GM12878 (cell line): ENCODE data around the gene KLHL3. TPM values are rescaled to one million over a fixed set of nuclear protein-coding genes. Genes with fewer than 3 reads are reported as not detected.

ENCODE experiments used
- ATAC-seq: fragments of 200-7000 bp; cut with Tn5 transposase; 3 replicates; pipeline ENCODE4 v1.9.1; 2020; ENCODE audit warnings: mild to moderate bottlenecking, moderate library complexity
- BruUV-seq: library from RNA; stranded (reverse); fragments of 400-500 nt; replicated peaks from 2 replicates; lab custom pipeline; 2021; lab: Mats Ljungman, UMichigan
- CTCF ChIA-PET: fragments of 300-600 bp; sonication (Branson Sonifier 250); formaldehyde crosslinking; extraction: SDS; loops from one replicate; lab custom pipeline; 2021; ENCODE audit warnings: inconsistent platforms; lab: Yijun Ruan, JAX
- POLR2A ChIA-PET: fragments of 350-600 bp; formaldehyde crosslinking; extraction: SDS; loops from one replicate; lab custom pipeline; 2021; ENCODE audit warnings: inconsistent platforms; lab: Charles Lee
- RAD21 ChIA-PET: fragments of 300-600 bp; sonication (Branson Sonifier 250); formaldehyde crosslinking; loops from one replicate; lab custom pipeline; 2023; ENCODE audit warnings: antibody characterized with exemption; ENCODE audit not compliant: unreplicated experiment; lab: Charles Lee
- SMC1A ChIA-PET: fragments of 300-600 bp; sonication (Branson Sonifier 250); formaldehyde crosslinking; loops from one replicate; lab custom pipeline; 2023; ENCODE audit not compliant: unreplicated experiment, uncharacterized antibody; lab: Charles Lee
- DNase-seq: peaks from one replicate; pipeline ENCODE4 v3.0.0-alpha.2; 2011; ENCODE audit warnings: low read depth, low spot score
- FAIRE-seq: peaks from 3 replicates; lab custom pipeline; 2011; peaks lifted over from hg19 to GRCh38; lab: Jason Lieb, UNC
- H2AFZ ChIP-seq: 2 replicates; pipeline ENCODE4 v1.6.0; 2011; ENCODE audit warnings: low read depth, low read length, control low read depth; ENCODE audit not compliant: control insufficient read depth
- H3K27ac ChIP-seq: 2 replicates; pipeline ENCODE4 v1.5.1; 2011; ENCODE audit warnings: control low read depth; ENCODE audit not compliant: control insufficient read depth, insufficient read depth
- H3K27me3 ChIP-seq, 2 experiments: replicated peaks in 1 of 2; 2 replicates each; pipeline versions ENCODE4 v1.6.0 to v1.6.1; 2011; ENCODE audit warnings: low read length in 1 of 2; ENCODE audit not compliant: control insufficient read depth in 2 of 2, insufficient read depth in 2 of 2
- H3K36me3 ChIP-seq, 2 experiments: 2 replicates each; pipeline ENCODE4 v1.5.1; 2011; ENCODE audit warnings: low read length in 1 of 2; ENCODE audit not compliant: control insufficient read depth in 2 of 2, insufficient read depth in 2 of 2
- H3K4me1 ChIP-seq: 2 replicates; pipeline ENCODE4 v1.6.1; 2011; ENCODE audit warnings: mild to moderate bottlenecking, low read length, moderate library complexity, mixed read lengths; ENCODE audit not compliant: control insufficient read depth, insufficient read depth
- H3K4me2 ChIP-seq: 2 replicates; pipeline ENCODE4 v1.6.0; 2011; ENCODE audit warnings: control low read depth; ENCODE audit not compliant: control insufficient read depth, insufficient read depth
- H3K4me3 ChIP-seq: fragments of 200-600 bp; sonication (generic); 2 replicates; pipeline ENCODE4 v1.5.1; 2016
- H3K79me2 ChIP-seq: 2 replicates; pipeline ENCODE4 v1.6.0; 2011; ENCODE audit warnings: low read length; ENCODE audit not compliant: control insufficient read depth, insufficient read depth
- H3K9ac ChIP-seq: 2 replicates; pipeline ENCODE4 v1.8.0; 2011; ENCODE audit warnings: low read length, control low read depth, mixed read lengths; ENCODE audit not compliant: control insufficient read depth, insufficient read depth
- H3K9me3 ChIP-seq: replicated peaks from 3 replicates; pipeline ENCODE4 v1.5.1; 2011; ENCODE audit warnings: mild to moderate bottlenecking, low read length; ENCODE audit not compliant: control insufficient read depth, insufficient read depth
- H4K20me1 ChIP-seq: 2 replicates; pipeline ENCODE4 v1.6.0; 2011; ENCODE audit not compliant: control insufficient read depth, insufficient read depth
- ASH2L ChIP-seq: fragments of 300-600, 200-600 bp; sonication (generic); IDR thresholded peaks from 2 replicates; pipeline ENCODE4 v1.6.1; 2017; ENCODE audit warnings: low read depth, mild to moderate bottlenecking, borderline replicate concordance
- MAX ChIP-seq: IDR thresholded peaks from 2 replicates; pipeline ENCODE4 v1.6.1; 2012; ENCODE audit warnings: low read depth, low read length, improper control_type of control experiment
- NFYA ChIP-seq: IDR thresholded peaks from 2 replicates; pipeline ENCODE4 v1.6.1; 2011; ENCODE audit warnings: low read depth, mild to moderate bottlenecking, low read length, improper control_type of control experiment, borderline replicate concordance
- PAX5 ChIP-seq: IDR thresholded peaks from 2 replicates; pipeline ENCODE4 v1.6.1; 2011; ENCODE audit warnings: low read depth, low read length, borderline replicate concordance
- PKNOX1 ChIP-seq: fragments of 450-650 bp; IDR thresholded peaks from 2 replicates; pipeline ENCODE4 v1.6.1; 2016; ENCODE audit warnings: mild to moderate bottlenecking
- RBBP5 ChIP-seq: fragments of 200-600 bp; sonication (generic); conservative IDR thresholded peaks from 2 replicates; pipeline ENCODE4 v1.6.1; 2016
- TBL1XR1 ChIP-seq: IDR thresholded peaks from 2 replicates; pipeline ENCODE4 v1.6.1; 2012; ENCODE audit warnings: low read depth, low read length, improper control_type of control experiment
- ZBTB11 ChIP-seq: fragments of 450-650 bp; formaldehyde crosslinking; IDR thresholded peaks from 2 replicates; pipeline ENCODE4 v1.5.0; 2022; ENCODE audit warnings: mild to moderate bottlenecking, missing genetic modification characterization
- WGBS: methylation state at CpG from one replicate; pipeline ENCODE4 v1.1.6; 2016; ENCODE audit warnings: low lambda C conversion rate; ENCODE audit not compliant: insufficient replicate concordance, insufficient coverage; ENCODE audit errors: missing lambda C conversion rate; 5-methylcytosine and 5-hydroxymethylcytosine counted together
- in situ Hi-C: fragments of 300-500 bp; cut with MboI; formaldehyde crosslinking; loops from 9 replicates; pipeline ENCODE4 v1.14.3; 2018; ENCODE audit warnings: mixed read lengths
- intact Hi-C: fragments of 100-400 bp; cut with micrococcal nuclease; formaldehyde crosslinking; loops from one replicate; pipeline ENCODE4 v1.14.2; 2022; ENCODE audit not compliant: unreplicated experiment
- polyA plus RNA-seq, 11 experiments: library from polyadenylated mRNA; depleted of rRNA in 4 of 11; unstranded in 6 of 11; stranded (reverse) in 5 of 11; fragments of >200 nt; fragmentation: Nextera tagmentation in 4 of 11; fragmentation: Illumina TruSeq in 1 of 11; extraction: Ambion mirVana in 4 of 11; extraction: Trizol in 1 of 11; gene quantifications; 1 replicate in 1 of 11; 2 replicates in 10 of 11; pipeline versions ENCODE4 v1.2.1 to v1.2.3, GENCODE V29; 2011 to 2016; ENCODE audit warnings: inconsistent platforms in 2 of 11, missing spikeins in 2 of 11, low read depth in 1 of 11
- total RNA-seq, 4 experiments: library from RNA; depleted of rRNA in 3 of 4; stranded (reverse); fragments of >200 nt in 3 of 4; fragmentation: Illumina TruSeq in 1 of 4; extraction: Trizol in 1 of 4; gene quantifications; 2 replicates each; pipeline versions ENCODE4 v1.2.1 to v1.2.3, GENCODE V29; 2013 to 2021

Gene KLHL3
- total and polyA plus RNA-seq, 10 of the 15 experiments (the other 5 are each of a cell fraction or from before 2014, with no cell fraction given) = 1.7 to 11.7 (median 5.6) TPM

- TF ChIP-seq NFYA = no peak
These were observed 56.0 kb downstream of the KLHL3 start (continued) for GRCh38 chr5:137679910-137680309.

- 77% methylated on average over 4 of the region's 4 CpGs for WGBS
- no TSS peak for BruUV-seq
- ChIA-PET CTCF (interaction anchor here (0.8 to 1.1 kb wide), 3 partner anchors 13 to 64 kb away, joined by 3 to 4 read pairs (median 3); partner anchors contain the start of gene KLHL3), RAD21 (interaction anchor here (0.5 kb wide), 1 partner anchor 1074 kb away, joined by 3 read pairs; the partner anchor contains the start of gene CTNNA1), POLR2A (no interaction called here), SMC1A (no interaction called here)
- intact Hi-C loops = no loop called here
- Histone ChIP-seq H3K9ac (no peak overlapping the region), H3K27me3 (no peaks in the 10 kb centered on the region), H3K4me1 (no peaks in the 10 kb centered on the region), H3K4me3 (no peak overlapping the region), H4K20me1 (no peaks in the 10 kb centered on the region), H3K9me3 (no peaks in the 10 kb centered on the region), H3K4me2 (no peak overlapping the region), H3K79me2 (no peaks in the 10 kb centered on the region), H3K36me3 (no peaks in the 10 kb centered on the region), H3K27ac (no peak overlapping the region), H2AFZ (no peak overlapping the region)
- DNase-seq (no peak), FAIRE-seq (no peak), ATAC-seq (no peak)
- TF ChIP-seq PAX5 (no peak), RBBP5 (no peak), TBL1XR1 (no peak), ZBTB11 (CRISPR knock-in tag) (no peak), MAX (no peak), ASH2L (no peak), PKNOX1 (no peak)
- in situ Hi-C loops = no loop called here
These were observed 56.7 kb downstream of the KLHL3 start for GRCh38 chr5:137679195-137679594.
